Breast epithelium (tissue), 4 donors: ENCODE data around the gene TMEM207. TPM values are rescaled to one million over a fixed set of nuclear protein-coding genes. Genes with fewer than 3 reads are reported as not detected.
"Not testable (repeated sequence)": the region's sequence is repeated elsewhere in the genome, so short reads cannot be mapped to it uniquely, and the experiment has no call there.

Experiments
- DNase-seq, 2 donors: peaks; one replicate each; pipeline ENCODE4 v3.0.0-alpha.2; 2019; ENCODE audit warnings: low spot score in 2 of 2
- H3K27ac ChIP-seq, 2 donors: fragments of 200-600 bp; sonication (generic) in 1 of 2; one replicate each; pipeline ENCODE4 v1.5.1; 2016 to 2019; ENCODE audit warnings: mild to moderate bottlenecking in 1 of 2
- H3K27me3 ChIP-seq, 2 donors: fragments of 200-600 bp; sonication (generic) in 1 of 2; one replicate each; pipeline versions ENCODE4 v1.5.1 to v1.6.0; 2017 to 2019; ENCODE audit warnings: control low read depth in 1 of 2, mild to moderate bottlenecking in 1 of 2
- H3K36me3 ChIP-seq: fragments of 200-600 bp; one replicate; pipeline ENCODE4 v1.5.1; 2019
- H3K4me1 ChIP-seq, 2 donors: fragments of 200-600 bp; sonication (generic); one replicate each; pipeline ENCODE4 v1.5.1; 2016 to 2019; ENCODE audit warnings: control low read depth in 1 of 2
- H3K4me3 ChIP-seq, 3 donors: fragments of 200-600 bp; sonication (generic); 1 replicate in 2 of 3; 2 replicates in 1 of 3; pipeline ENCODE4 v1.5.1; 2016 to 2019; ENCODE audit warnings: mild to moderate bottlenecking in 3 of 3, moderate library complexity in 2 of 3
- H3K9me3 ChIP-seq, 2 donors: fragments of 200-600 bp; sonication (generic) in 1 of 2; one replicate each; pipeline ENCODE4 v1.5.1; 2016 to 2019; ENCODE audit warnings: control low read depth in 1 of 2
- CTCF ChIP-seq, 3 donors: fragments of 450-650 bp; IDR thresholded peaks; one replicate each; pipeline ENCODE4 v1.5.1; 2016 to 2017; ENCODE audit warnings: antibody characterized with exemption in 3 of 3, mild to moderate bottlenecking in 3 of 3, moderate library complexity in 3 of 3
- POLR2A ChIP-seq: fragments of 450-650 bp; IDR thresholded peaks from one replicate; pipeline ENCODE4 v1.6.1; 2016; ENCODE audit warnings: antibody characterized with exemption, mild to moderate bottlenecking, moderate library complexity
- POLR2AphosphoS5 ChIP-seq, 3 donors: sonication (generic); formaldehyde crosslinking; IDR thresholded peaks; one replicate each; pipeline ENCODE4 v1.6.1; 2017; ENCODE audit warnings: antibody characterized with exemption in 3 of 3
- intact Hi-C: fragments of 100-400 bp; cut with DNase I; formaldehyde crosslinking; loops from one replicate; pipeline ENCODE4 v1.15.1; 2023; ENCODE audit warnings: low total_unique reads
- total RNA-seq, 3 donors: library from RNA; depleted of rRNA; stranded (reverse); fragments of >200 nt; gene quantifications; one replicate each; pipeline ENCODE4 v1.1.0, GENCODE V29; 2016

Gene TMEM207
- total RNA-seq, 3 donors from 2014 or later: not detected

- H3K27me3 ChIP-seq: no peaks in the 10 kb centered on the region
- TF ChIP-seq CTCF (IDR thresholded peaks at IDR 0.05) (no peak), POLR2A (no peak), POLR2AphosphoS5 (IDR thresholded peaks at IDR 0.05) (no peak)
- H3K27ac ChIP-seq: no peak overlapping the region
- no peaks in the 10 kb centered on the region for H3K36me3 ChIP-seq
- intact Hi-C loops: no loop called here
- no peaks in the 10 kb centered on the region for H3K4me1 ChIP-seq
- no peaks in the 10 kb centered on the region for H3K9me3 ChIP-seq
- H3K4me3 ChIP-seq: no peak overlapping the region
- DNase-seq: no peak
These were observed 41.9 kb upstream of the TMEM207 start for GRCh38 chr3:190491533-190492054.

GRCh38 chr3:190486908-190487607 is 37.4 kb upstream of the TMEM207 start:
- intact Hi-C loops: no loop called here
- no peaks in the 10 kb centered on the region for H3K4me1 ChIP-seq
- TF ChIP-seq POLR2AphosphoS5 (IDR thresholded peaks at IDR 0.05): no peak
- TF ChIP-seq CTCF (IDR thresholded peaks at IDR 0.05): no peak
- TF ChIP-seq POLR2A: no peak
- no peak for DNase-seq
- no peak overlapping the region for H3K27ac ChIP-seq
- H3K9me3 ChIP-seq: no peaks in the 10 kb centered on the region
- H3K4me3 ChIP-seq: no peak overlapping the region
- H3K36me3 ChIP-seq: no peaks in the 10 kb centered on the region
- H3K27me3 ChIP-seq: no peaks in the 10 kb centered on the region

GRCh38 chr3:190486533-190486864 is 36.8 kb upstream of the TMEM207 start:
- no peak for TF ChIP-seq POLR2AphosphoS5 (IDR thresholded peaks at IDR 0.05)
- no peak for TF ChIP-seq POLR2A
- H3K36me3 ChIP-seq: no peaks in the 10 kb centered on the region

GRCh38 chr3:190485830-190486532 is 36.3 kb upstream of the TMEM207 start:
- Histone ChIP-seq H3K27me3 (no peaks in the 10 kb centered on the region), H3K4me3 (no peak overlapping the region), H3K9me3 (no peaks in the 10 kb centered on the region), H3K27ac (no peak overlapping the region), H3K4me1 (no peaks in the 10 kb centered on the region), H3K36me3 (no peaks in the 10 kb centered on the region)
- DNase-seq: no peak
- TF ChIP-seq POLR2AphosphoS5 (IDR thresholded peaks at IDR 0.05) (no peak), POLR2A (no peak), CTCF (IDR thresholded peaks at IDR 0.05) (no peak)
- intact Hi-C loops: no loop called here

More at GRCh38 chr3:190486533-190486864, 36.8 kb upstream of the TMEM207 start:
- intact Hi-C loops: no loop called here
- Histone ChIP-seq H3K27ac (no peak overlapping the region), H3K9me3 (no peaks in the 10 kb centered on the region), H3K4me3 (no peak overlapping the region), H3K27me3 (no peaks in the 10 kb centered on the region), H3K4me1 (no peaks in the 10 kb centered on the region)
- no peak for DNase-seq

GRCh38 chr3:190481779-190482178 is 32.1 kb upstream of the TMEM207 start:
- Histone ChIP-seq H3K27ac (no peak overlapping the region), H3K4me1 (no peaks in the 10 kb centered on the region), H3K36me3 (no peaks in the 10 kb centered on the region), H3K4me3 (no peak overlapping the region), H3K27me3 (no peaks in the 10 kb centered on the region), H3K9me3 (no peaks in the 10 kb centered on the region)
- intact Hi-C loops: no loop called here
- no peak for DNase-seq
- no peak for TF ChIP-seq POLR2AphosphoS5 (IDR thresholded peaks at IDR 0.05)
- no peak for TF ChIP-seq CTCF (IDR thresholded peaks at IDR 0.05)
- TF ChIP-seq POLR2A: no peak

- H3K4me3 ChIP-seq, DNase-seq, H3K27ac ChIP-seq, H3K4me1 ChIP-seq, H3K27me3 ChIP-seq, H3K36me3 ChIP-seq, H3K9me3 ChIP-seq, intact Hi-C loops: not testable (repeated sequence)
These were observed 23.6 kb upstream of the TMEM207 start for GRCh38 chr3:190473261-190473660.
